Progenitor cell of endocrine pancreas (in vitro differentiated cells): Measurements from ENCODE around the gene SELENOH. TPM values are rescaled to one million over a fixed set of nuclear protein-coding genes. Genes with fewer than 3 reads are reported as not detected.

Source experiments
- DNase-seq: peaks from one replicate; pipeline ENCODE4 v3.0.0; 2021; ENCODE audit warnings: low spot score; ENCODE audit not compliant: unreplicated experiment
- H3K27ac Mint-ChIP-seq: 2 replicates; pipeline ENCODE4 v1.8.0; 2021; ENCODE audit warnings: mild to moderate bottlenecking, moderate library complexity, mixed read lengths
- H3K27me3 Mint-ChIP-seq: 2 replicates; pipeline ENCODE4 v1.8.0; 2021; ENCODE audit warnings: mixed read lengths
- H3K36me3 Mint-ChIP-seq: 2 replicates; pipeline ENCODE4 v1.8.0; 2022; ENCODE audit warnings: mixed read lengths; ENCODE audit not compliant: insufficient read depth
- H3K4me1 Mint-ChIP-seq: 2 replicates; pipeline ENCODE4 v1.8.0; 2021; ENCODE audit warnings: low read depth, mixed read lengths
- H3K4me3 Mint-ChIP-seq: 2 replicates; pipeline ENCODE4 v1.8.0; 2021; ENCODE audit warnings: low read depth, mild to moderate bottlenecking, moderate library complexity, mixed read lengths
- H3K9me3 Mint-ChIP-seq: 2 replicates; pipeline ENCODE4 v1.8.0; 2021; ENCODE audit warnings: low read depth, mixed read lengths
- total RNA-seq: library from RNA; stranded (reverse); gene quantifications from 2 replicates; pipeline ENCODE4 v1.2.1, GENCODE V29; 2021
- TF ChIP-seq, protein P1 (sequence below): fragments of 200-600 bp; sonication (generic); IDR thresholded peaks from one replicate; pipeline ENCODE4 v1.5.0; 2021; ENCODE audit warnings: antibody characterized with exemption, mild to moderate bottlenecking; ENCODE audit not compliant: unreplicated experiment

Gene SELENOH
- total RNA-seq, 1 donor from 2014 or later, result 206 TPM

DNA sequence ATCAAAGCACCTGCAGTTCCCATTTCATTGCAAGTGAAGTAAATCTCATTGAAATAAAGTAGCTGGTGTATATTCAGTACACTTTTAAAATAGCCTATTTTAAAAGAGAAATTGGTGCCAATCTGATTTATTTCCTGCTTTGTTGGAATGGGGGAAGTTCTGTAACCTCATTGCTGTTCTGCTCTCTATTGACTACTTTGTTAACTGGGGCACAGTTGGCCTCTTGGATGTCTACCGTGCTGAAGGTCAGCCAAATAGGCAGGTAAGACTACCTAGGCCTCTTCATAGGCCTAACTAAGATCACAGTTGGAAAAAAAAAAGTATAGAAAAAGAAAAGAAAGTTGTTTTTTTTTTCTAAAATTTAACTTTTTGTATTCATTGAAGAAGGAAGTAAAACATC, 29.5 kb downstream of the SELENOH start:
- Mint-ChIP-seq H3K4me1 (peaks cover 41% of the 10 kb centered on the region), H3K9me3 (peaks cover 5% of the 10 kb centered on the region), H3K4me3 (no peak overlapping the region), H3K27me3 (no peaks in the 10 kb centered on the region), H3K27ac (no peak overlapping the region), H3K36me3 (peaks cover 34% of the 10 kb centered on the region)
- TF ChIP-seq, protein P1, sequence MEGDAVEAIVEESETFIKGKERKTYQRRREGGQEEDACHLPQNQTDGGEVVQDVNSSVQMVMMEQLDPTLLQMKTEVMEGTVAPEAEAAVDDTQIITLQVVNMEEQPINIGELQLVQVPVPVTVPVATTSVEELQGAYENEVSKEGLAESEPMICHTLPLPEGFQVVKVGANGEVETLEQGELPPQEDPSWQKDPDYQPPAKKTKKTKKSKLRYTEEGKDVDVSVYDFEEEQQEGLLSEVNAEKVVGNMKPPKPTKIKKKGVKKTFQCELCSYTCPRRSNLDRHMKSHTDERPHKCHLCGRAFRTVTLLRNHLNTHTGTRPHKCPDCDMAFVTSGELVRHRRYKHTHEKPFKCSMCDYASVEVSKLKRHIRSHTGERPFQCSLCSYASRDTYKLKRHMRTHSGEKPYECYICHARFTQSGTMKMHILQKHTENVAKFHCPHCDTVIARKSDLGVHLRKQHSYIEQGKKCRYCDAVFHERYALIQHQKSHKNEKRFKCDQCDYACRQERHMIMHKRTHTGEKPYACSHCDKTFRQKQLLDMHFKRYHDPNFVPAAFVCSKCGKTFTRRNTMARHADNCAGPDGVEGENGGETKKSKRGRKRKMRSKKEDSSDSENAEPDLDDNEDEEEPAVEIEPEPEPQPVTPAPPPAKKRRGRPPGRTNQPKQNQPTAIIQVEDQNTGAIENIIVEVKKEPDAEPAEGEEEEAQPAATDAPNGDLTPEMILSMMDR, result no peak
- no peak for DNase-seq

DNA sequence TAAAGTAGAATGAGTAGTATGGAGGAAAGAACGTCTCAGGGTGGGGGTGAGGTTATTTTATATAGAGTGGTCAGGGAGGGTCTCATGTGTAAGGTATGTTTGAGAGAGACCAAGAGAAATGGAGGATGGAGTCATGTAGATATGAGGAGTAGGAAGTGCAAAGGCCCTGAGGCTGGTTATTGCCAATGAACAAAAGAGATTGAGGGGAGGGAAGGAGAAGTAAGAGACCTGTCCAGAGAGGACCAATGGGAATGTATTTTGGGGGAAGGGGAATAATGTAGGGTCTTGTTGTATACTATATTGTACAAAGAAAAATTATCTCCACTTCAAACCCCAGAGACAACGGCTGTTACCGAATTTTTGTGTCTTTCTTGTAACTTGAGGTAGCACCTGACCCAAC, 30.1 kb downstream of the SELENOH start:
- peaks cover 33% of the 10 kb centered on the region for H3K36me3 Mint-ChIP-seq
- H3K27ac Mint-ChIP-seq, result peak overlapping the region; percentile 19
- H3K27me3 Mint-ChIP-seq, result no peaks in the 10 kb centered on the region
- H3K4me3 Mint-ChIP-seq, result no peak overlapping the region
- H3K9me3 Mint-ChIP-seq, result peaks cover 5% of the 10 kb centered on the region
- no peak for DNase-seq
- peaks cover 46% of the 10 kb centered on the region for H3K4me1 Mint-ChIP-seq
- TF ChIP-seq, protein P1, result no peak

DNA sequence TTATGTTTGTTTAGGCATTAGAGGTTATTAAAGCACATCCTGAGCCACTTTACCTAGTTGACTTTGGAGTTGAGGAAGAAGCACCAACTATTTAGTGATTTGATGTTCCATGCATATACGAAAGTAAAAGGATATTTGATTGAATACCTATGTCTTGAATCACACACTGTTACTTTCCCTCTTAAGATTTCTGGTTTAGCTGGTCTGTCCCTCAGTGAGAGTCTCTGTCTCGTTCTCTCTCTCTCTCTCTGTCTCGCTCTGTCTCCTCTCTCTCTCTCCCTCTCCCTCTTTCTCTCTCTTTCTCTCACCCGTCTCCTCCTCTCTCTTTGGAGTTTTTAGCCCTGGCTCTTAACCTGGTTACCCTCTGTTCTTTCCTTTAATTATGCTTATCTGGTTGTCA, 31.3 kb downstream of the SELENOH start:
- Mint-ChIP-seq H3K27me3 (no peaks in the 10 kb centered on the region), H3K9me3 (peaks cover 5% of the 10 kb centered on the region), H3K36me3 (peaks cover 24% of the 10 kb centered on the region), H3K4me3 (no peak overlapping the region), H3K27ac (peak overlapping the region; percentile 85), H3K4me1 (peaks cover 55% of the 10 kb centered on the region)
- TF ChIP-seq, protein P1, result no peak
- DNase-seq, result no peak

DNA sequence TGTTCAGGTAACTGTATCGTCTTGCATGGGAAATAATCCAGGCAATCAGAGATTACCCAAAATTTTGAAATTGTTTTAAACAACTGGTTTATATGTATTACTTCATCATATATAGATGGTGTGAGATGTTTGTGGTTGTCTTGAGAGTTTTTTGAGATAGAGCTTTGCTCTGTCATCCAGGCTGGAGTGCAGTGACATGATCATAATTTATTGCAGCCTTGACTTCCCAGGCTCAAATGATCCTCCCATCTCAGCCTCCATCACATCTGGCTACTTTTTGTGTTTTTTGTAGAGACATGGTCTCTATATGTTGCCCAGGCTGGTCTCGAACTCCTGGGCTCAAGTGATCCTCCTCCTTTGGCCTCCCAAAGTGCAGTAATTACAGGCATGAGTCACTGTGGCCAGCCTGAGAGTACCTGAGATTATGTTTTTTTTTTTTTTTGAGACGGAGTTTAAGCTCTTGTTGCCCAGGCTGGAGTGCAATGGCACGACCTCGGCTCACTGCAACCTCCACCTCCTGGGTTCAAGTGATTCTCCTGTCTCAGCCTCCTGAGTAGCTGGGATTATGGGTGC, 31.8 kb downstream of the SELENOH start:
- Mint-ChIP-seq H3K9me3 (peaks cover 5% of the 10 kb centered on the region), H3K36me3 (peaks cover 22% of the 10 kb centered on the region), H3K4me3 (no peak overlapping the region), H3K27me3 (no peaks in the 10 kb centered on the region), H3K27ac (peak overlapping the region; percentile 85), H3K4me1 (peaks cover 58% of the 10 kb centered on the region)
- DNase-seq, result no peak
- TF ChIP-seq, protein P1, result no peak

DNA sequence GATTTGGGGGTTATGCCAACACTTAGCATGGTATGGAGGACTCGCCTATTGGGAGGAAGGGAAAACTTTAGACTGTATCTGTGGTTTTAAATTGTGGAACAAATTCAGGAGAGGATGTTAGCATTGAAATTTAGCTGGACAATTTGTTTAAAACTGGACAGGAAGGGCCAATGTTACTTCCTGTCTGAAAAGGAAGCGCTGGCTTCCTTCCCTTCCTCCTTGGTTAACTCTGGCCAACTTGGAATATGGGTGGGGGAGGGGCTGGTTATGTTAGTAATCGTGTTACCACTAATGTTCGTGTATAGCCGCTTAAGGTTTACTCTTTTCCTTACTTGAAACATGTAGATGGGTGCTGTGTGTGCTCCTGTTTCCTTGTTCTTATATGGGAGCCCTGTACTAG, 34.2 kb downstream of the SELENOH start:
- TF ChIP-seq, protein P1, result no peak
- peaks cover 15% of the 10 kb centered on the region for H3K36me3 Mint-ChIP-seq
- H3K4me3 Mint-ChIP-seq, result peak overlapping the region; percentile 56
- peaks cover 76% of the 10 kb centered on the region for H3K4me1 Mint-ChIP-seq
- DNase-seq, result no peak
- no peaks in the 10 kb centered on the region for H3K27me3 Mint-ChIP-seq
- H3K9me3 Mint-ChIP-seq, result no peaks in the 10 kb centered on the region
- H3K27ac Mint-ChIP-seq, result peak overlapping the region; percentile 98
